ENCODE results near the gene MAPK4. TPM values are rescaled to one million over a fixed set of nuclear protein-coding genes. Genes with fewer than 3 reads are reported as not detected.

Gene MAPK4
- total RNA-seq, 2 donors from 2014 or later, result 2.0 to 3.8 TPM

DNA sequence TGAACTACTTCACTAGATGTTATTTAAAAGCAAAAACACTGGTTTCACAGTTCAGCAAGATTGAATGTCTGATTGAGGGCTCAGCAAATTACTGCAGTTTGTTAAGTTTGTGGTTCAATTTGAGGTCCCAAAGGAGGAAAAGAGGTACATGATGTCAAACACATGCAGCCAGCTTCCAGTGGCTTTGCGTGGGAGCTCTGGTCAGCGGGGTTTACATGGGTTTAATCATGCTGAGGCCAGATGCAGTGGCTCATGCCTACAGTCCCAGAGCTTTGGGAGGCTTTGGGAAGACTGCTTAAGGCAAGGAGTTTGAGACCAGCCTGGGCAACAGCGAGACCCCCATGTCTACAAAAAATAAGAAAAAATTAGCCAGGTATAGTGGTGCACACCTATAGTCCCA is 111.5 kb downstream of the MAPK4 start:
- Histone ChIP-seq H3K27ac (ENCODE audit: low read depth, low read length) (no peak overlapping the region), H3K9ac (ENCODE audit: extremely low read depth, low read length, poor library complexity, severe bottlenecking) (no peak overlapping the region), H3K36me3 (ENCODE audit: control insufficient read depth, insufficient read depth, low read length) (no peaks in the 10 kb centered on the region), H3K27me3 (ENCODE audit: control insufficient read depth, insufficient read depth, low read length, poor library complexity, severe bottlenecking) (no peaks in the 10 kb centered on the region), H3K4me1 (ENCODE audit: control insufficient read depth, insufficient read depth, low read length) (no peaks in the 10 kb centered on the region), H3K4me3 (ENCODE audit: low read length) (no peak overlapping the region), H3K9me3 (ENCODE audit: control insufficient read depth, low read length) (no peaks in the 10 kb centered on the region)
- H3K9me3 Mint-ChIP-seq, result peaks cover under 1% of the 10 kb centered on the region
- TF ChIP-seq, protein P1, sequence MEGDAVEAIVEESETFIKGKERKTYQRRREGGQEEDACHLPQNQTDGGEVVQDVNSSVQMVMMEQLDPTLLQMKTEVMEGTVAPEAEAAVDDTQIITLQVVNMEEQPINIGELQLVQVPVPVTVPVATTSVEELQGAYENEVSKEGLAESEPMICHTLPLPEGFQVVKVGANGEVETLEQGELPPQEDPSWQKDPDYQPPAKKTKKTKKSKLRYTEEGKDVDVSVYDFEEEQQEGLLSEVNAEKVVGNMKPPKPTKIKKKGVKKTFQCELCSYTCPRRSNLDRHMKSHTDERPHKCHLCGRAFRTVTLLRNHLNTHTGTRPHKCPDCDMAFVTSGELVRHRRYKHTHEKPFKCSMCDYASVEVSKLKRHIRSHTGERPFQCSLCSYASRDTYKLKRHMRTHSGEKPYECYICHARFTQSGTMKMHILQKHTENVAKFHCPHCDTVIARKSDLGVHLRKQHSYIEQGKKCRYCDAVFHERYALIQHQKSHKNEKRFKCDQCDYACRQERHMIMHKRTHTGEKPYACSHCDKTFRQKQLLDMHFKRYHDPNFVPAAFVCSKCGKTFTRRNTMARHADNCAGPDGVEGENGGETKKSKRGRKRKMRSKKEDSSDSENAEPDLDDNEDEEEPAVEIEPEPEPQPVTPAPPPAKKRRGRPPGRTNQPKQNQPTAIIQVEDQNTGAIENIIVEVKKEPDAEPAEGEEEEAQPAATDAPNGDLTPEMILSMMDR (conservative IDR thresholded peaks at IDR 0.05), result no peak
- no peak overlapping the region for H3K4me3 Mint-ChIP-seq
- DNase-seq, result no peak
- 93 to 100% methylated on average over 2 to 3 of the region's 3 CpGs for WGBS, 2 experiments (ENCODE audit: insufficient coverage in 1 of 2, insufficient read length in 1 of 2)
- no peaks in the 10 kb centered on the region for H3K27me3 Mint-ChIP-seq (ENCODE audit: insufficient read depth)
- peaks cover 8% of the 10 kb centered on the region for H3K4me1 Mint-ChIP-seq
- no peak overlapping the region for H3K27ac Mint-ChIP-seq
- no peaks in the 10 kb centered on the region for H3K36me3 Mint-ChIP-seq (ENCODE audit: low read depth)

GRCh38 chr18:50674307-50674980 is 114.6 kb downstream of the MAPK4 start:
- peak; percentile 42 for DNase-seq
- Mint-ChIP-seq H3K9me3 (peaks cover 8% of the 10 kb centered on the region), H3K36me3 (ENCODE audit: low read depth) (no peaks in the 10 kb centered on the region), H3K27me3 (ENCODE audit: insufficient read depth) (no peaks in the 10 kb centered on the region), H3K4me1 (peaks cover 8% of the 10 kb centered on the region), H3K4me3 (no peak overlapping the region), H3K27ac (no peak overlapping the region)
- H3K9ac ChIP-seq (ENCODE audit: extremely low read depth, low read length, poor library complexity, severe bottlenecking), result no peak overlapping the region
- no peaks in the 10 kb centered on the region for H3K9me3 ChIP-seq (ENCODE audit: control insufficient read depth, low read length)
- H3K36me3 ChIP-seq (ENCODE audit: control insufficient read depth, insufficient read depth, low read length), result no peaks in the 10 kb centered on the region
- TF ChIP-seq, protein P1 (conservative IDR thresholded peaks at IDR 0.05), result no peak
- no peaks in the 10 kb centered on the region for H3K4me1 ChIP-seq (ENCODE audit: control insufficient read depth, insufficient read depth, low read length)
- H3K27ac ChIP-seq (ENCODE audit: low read depth, low read length), result no peak overlapping the region
- no peak overlapping the region for H3K4me3 ChIP-seq (ENCODE audit: low read length)
- H3K27me3 ChIP-seq (ENCODE audit: control insufficient read depth, insufficient read depth, low read length, poor library complexity, severe bottlenecking), result no peaks in the 10 kb centered on the region
- WGBS, 2 experiments (ENCODE audit: insufficient coverage in 1 of 2, insufficient read length in 1 of 2), result 77 to 81% methylated on average over 10 of the region's 10 CpGs

DNA sequence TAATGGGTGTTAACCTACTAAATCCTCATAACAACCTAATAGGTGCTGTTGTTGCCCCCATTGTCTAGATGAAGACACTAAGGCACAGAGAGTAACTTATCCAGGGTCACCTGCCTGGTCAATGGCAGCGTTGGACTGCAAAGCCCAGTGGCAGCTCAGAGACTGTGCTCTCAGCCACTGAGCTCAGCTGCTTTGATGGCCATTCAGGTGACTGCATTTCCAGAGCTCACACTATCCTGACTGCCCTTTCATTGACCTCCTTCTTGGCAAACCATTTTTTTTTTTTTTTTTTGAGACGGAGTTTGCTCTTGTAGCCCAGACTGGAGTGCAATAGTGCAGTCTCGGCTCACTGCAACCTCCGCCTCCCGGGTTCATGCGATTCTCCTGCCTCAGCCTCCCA is 115.2 kb downstream of the MAPK4 start:
- H3K9ac ChIP-seq (ENCODE audit: extremely low read depth, low read length, poor library complexity, severe bottlenecking), result no peak overlapping the region
- DNase-seq, result peak; percentile 39
- Mint-ChIP-seq H3K36me3 (ENCODE audit: low read depth) (no peaks in the 10 kb centered on the region), H3K27ac (no peak overlapping the region), H3K4me3 (no peak overlapping the region), H3K9me3 (peaks cover 8% of the 10 kb centered on the region), H3K4me1 (peaks cover 8% of the 10 kb centered on the region), H3K27me3 (ENCODE audit: insufficient read depth) (no peaks in the 10 kb centered on the region)
- no peaks in the 10 kb centered on the region for H3K36me3 ChIP-seq (ENCODE audit: control insufficient read depth, insufficient read depth, low read length)
- H3K9me3 ChIP-seq (ENCODE audit: control insufficient read depth, low read length), result no peaks in the 10 kb centered on the region
- no peak overlapping the region for H3K27ac ChIP-seq (ENCODE audit: low read depth, low read length)
- no peak overlapping the region for H3K4me3 ChIP-seq (ENCODE audit: low read length)
- 90 to 95% methylated on average over 5 to 6 of the region's 6 CpGs for WGBS, 2 experiments (ENCODE audit: insufficient coverage in 1 of 2, insufficient read length in 1 of 2)
- TF ChIP-seq, protein P1 (conservative IDR thresholded peaks at IDR 0.05), result no peak
- H3K4me1 ChIP-seq (ENCODE audit: control insufficient read depth, insufficient read depth, low read length), result no peaks in the 10 kb centered on the region
- no peaks in the 10 kb centered on the region for H3K27me3 ChIP-seq (ENCODE audit: control insufficient read depth, insufficient read depth, low read length, poor library complexity, severe bottlenecking)

All from endodermal cell (in vitro differentiated cells).